Endothelial cell of hepatic sinusoid (primary cell): ENCODE results near the gene KLHL13.
"Not testable (repeated sequence)": the region's sequence is repeated elsewhere in the genome, so short reads cannot be mapped to it uniquely, and the experiment has no call there.

Source experiments
- in situ Hi-C: cut with HindIII; loops from 2 replicates; pipeline ENCODE4 v1.10.0; 2017; ENCODE audit warnings: low sequenced_read_pairs

Gene KLHL13

GRCh38 chrX:117996918-117997480 lies 119.6 kb downstream of the KLHL13 start:
- in situ Hi-C loops = no loop called here

GRCh38 chrX:117996408-117996807 lies 120.2 kb downstream of the KLHL13 start:
- in situ Hi-C loops = no loop called here

GRCh38 chrX:117995378-117995777 lies 121.2 kb downstream of the KLHL13 start:
- in situ Hi-C loops = no loop called here

GRCh38 chrX:117992192-117992723 lies 124.4 kb downstream of the KLHL13 start:
- in situ Hi-C loops = no loop called here

GRCh38 chrX:117990438-117990837 lies 126.2 kb downstream of the KLHL13 start:
- in situ Hi-C loops = no loop called here

GRCh38 chrX:117989512-117989911 lies 127.1 kb downstream of the KLHL13 start:
- in situ Hi-C loops = no loop called here

- in situ Hi-C loops = no loop called here
These were observed 129.2 kb downstream of the KLHL13 start for GRCh38 chrX:117987373-117987772.

GRCh38 chrX:117985241-117985640 lies 131.4 kb downstream of the KLHL13 start:
- in situ Hi-C loops = no loop called here

GRCh38 chrX:117982694-117983392 lies 133.8 kb downstream of the KLHL13 start:
- in situ Hi-C loops = no loop called here

- in situ Hi-C loops = no loop called here
These were observed 138.2 kb downstream of the KLHL13 start for GRCh38 chrX:117978402-117978801.

- in situ Hi-C loops = no loop called here
These were observed 139.1 kb downstream of the KLHL13 start for GRCh38 chrX:117977526-117977925.

GRCh38 chrX:117973110-117973807 lies 143.4 kb downstream of the KLHL13 start:
- in situ Hi-C loops = loop anchor here (5.0 kb wide), 1 partner anchor 71 kb away; no protein-coding TSS in a partner anchor

GRCh38 chrX:117972711-117973109 lies 143.9 kb downstream of the KLHL13 start:
- in situ Hi-C loops = loop anchor here (5.0 kb wide), 1 partner anchor 70 kb away; no protein-coding TSS in a partner anchor

- in situ Hi-C loops = loop anchor here (5.0 kb wide), 1 partner anchor 67 kb away; no protein-coding TSS in a partner anchor
These were observed 146.8 kb downstream of the KLHL13 start for GRCh38 chrX:117969782-117970181.

- in situ Hi-C loops = no loop called here
These were observed 147.3 kb downstream of the KLHL13 start for GRCh38 chrX:117969328-117969727.

- in situ Hi-C loops = no loop called here
These were observed 157.6 kb downstream of the KLHL13 start for GRCh38 chrX:117959045-117959444.

- in situ Hi-C loops = no loop called here
These were observed 159.5 kb downstream of the KLHL13 start for GRCh38 chrX:117957128-117957527.

- in situ Hi-C loops = not testable (repeated sequence)
These were observed 177.3 kb downstream of the KLHL13 start for GRCh38 chrX:117939296-117939695.

GRCh38 chrX:117936118-117936517 lies 180.5 kb downstream of the KLHL13 start:
- in situ Hi-C loops = no loop called here

- in situ Hi-C loops = not testable (repeated sequence)
These were observed 186.5 kb downstream of the KLHL13 start for GRCh38 chrX:117930116-117930515.

GRCh38 chrX:117919755-117920154 lies 196.9 kb downstream of the KLHL13 start:
- in situ Hi-C loops = no loop called here

- in situ Hi-C loops = no loop called here
These were observed 206.4 kb downstream of the KLHL13 start for GRCh38 chrX:117910216-117910615.
